Measurements from ENCODE around the gene SNX9.
"Not testable (repeated sequence)": the region's sequence is repeated elsewhere in the genome, so short reads cannot be mapped to it uniquely, and the experiment has no call there.

The SNX9 gene

DNA sequence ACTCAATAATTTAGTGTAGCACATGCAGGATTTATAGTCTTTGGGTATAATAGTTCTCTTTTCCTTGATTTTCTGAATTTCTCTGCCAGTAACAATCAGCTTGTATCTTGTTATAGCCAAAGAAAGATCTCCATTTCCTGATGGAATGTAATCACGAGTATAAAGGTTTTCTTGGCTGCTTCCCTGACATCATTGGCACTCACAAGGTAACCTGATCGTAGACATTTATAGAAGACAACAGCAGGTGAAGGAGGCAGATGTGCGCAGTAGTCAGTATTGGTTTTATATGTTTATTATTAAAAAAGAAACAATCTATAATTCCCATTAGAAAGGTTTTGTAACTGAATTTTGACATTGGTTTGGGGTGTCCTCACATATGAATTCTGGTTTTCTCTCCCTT, 114.3 kb downstream of the SNX9 start:
- no peaks in the 10 kb centered on the region for H3K4me1 Mint-ChIP-seq
- H3K9me3 Mint-ChIP-seq = no peaks in the 10 kb centered on the region

DNA sequence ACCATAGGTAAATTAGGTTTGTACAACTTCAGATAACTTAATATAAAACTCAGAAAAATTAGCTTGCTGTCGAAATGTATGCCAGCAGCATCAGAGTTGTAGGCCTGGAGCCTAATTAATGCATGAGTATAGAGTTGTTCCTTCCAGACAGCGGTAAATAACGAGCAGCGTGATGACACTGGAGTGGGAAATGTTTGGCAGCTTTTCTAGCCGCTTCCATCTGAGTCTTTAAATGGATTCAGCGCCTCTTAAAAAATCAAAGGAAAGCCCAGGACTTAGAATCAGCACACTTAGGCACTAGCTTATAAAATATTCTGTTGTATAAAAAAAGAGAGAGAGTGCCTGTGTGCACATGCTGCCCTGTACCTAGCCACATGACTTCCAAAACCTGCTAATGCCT, 114.9 kb downstream of the SNX9 start:
- ATAC-seq (ENCODE audit: low read depth) = no peak
- no peak overlapping the region for H3K4me3 Mint-ChIP-seq
- H3K4me1 Mint-ChIP-seq = no peaks in the 10 kb centered on the region
- H3K27ac Mint-ChIP-seq = no peak overlapping the region
- H3K36me3 Mint-ChIP-seq = peaks cover 29% of the 10 kb centered on the region
- no peak for DNase-seq (ENCODE audit: low spot score in 2 of 2)
- H3K9me3 Mint-ChIP-seq = no peaks in the 10 kb centered on the region
- no peaks in the 10 kb centered on the region for H3K27me3 Mint-ChIP-seq

More for the DNA sequence above, 114.3 kb downstream of the SNX9 start:
- DNase-seq (ENCODE audit: low spot score in 2 of 2) (no peak), ATAC-seq (ENCODE audit: low read depth) (no peak)
- no peak overlapping the region for H3K27ac Mint-ChIP-seq
- H3K36me3 Mint-ChIP-seq = peaks cover 29% of the 10 kb centered on the region
- no peaks in the 10 kb centered on the region for H3K27me3 Mint-ChIP-seq
- no peak overlapping the region for H3K4me3 Mint-ChIP-seq

DNA sequence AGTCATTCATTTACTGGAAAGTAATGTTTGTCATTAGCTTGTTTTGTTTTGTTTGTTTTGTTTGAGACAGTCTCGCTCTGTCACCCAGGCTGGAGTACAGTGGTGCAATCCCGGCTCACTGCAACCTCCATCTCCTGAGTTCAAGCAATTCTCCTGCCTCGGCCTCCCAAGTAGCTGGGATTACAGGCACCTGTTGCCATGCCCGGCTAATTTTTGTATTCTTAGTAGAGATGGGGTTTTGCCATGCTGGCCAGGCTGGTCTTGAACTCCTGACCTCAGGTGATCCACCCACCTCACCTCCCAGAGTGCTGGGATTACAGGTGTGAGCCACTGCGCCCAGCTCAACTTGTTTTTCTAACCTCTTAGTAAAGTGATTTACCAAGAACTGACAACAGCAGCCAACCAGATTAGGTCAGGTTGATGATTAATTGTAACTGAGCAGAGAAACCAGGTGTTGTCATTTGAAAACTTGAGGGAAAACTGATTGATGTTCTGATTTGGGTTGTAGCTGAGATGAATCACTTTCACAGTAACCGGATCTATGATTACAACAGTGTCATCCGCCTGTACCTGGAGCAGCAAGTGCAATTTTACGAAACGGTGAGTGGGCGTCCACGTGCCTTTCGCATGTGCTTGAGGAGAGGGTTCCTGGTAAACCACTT, 117.5 kb downstream of the SNX9 start:
- not testable (repeated sequence) for H3K27me3 Mint-ChIP-seq; DNase-seq (ENCODE audit: low spot score in 2 of 2); H3K4me1 Mint-ChIP-seq; H3K27ac Mint-ChIP-seq; H3K4me3 Mint-ChIP-seq; H3K9me3 Mint-ChIP-seq; ATAC-seq (ENCODE audit: low read depth)
- H3K36me3 Mint-ChIP-seq = peaks cover 34% of the 10 kb centered on the region

DNA sequence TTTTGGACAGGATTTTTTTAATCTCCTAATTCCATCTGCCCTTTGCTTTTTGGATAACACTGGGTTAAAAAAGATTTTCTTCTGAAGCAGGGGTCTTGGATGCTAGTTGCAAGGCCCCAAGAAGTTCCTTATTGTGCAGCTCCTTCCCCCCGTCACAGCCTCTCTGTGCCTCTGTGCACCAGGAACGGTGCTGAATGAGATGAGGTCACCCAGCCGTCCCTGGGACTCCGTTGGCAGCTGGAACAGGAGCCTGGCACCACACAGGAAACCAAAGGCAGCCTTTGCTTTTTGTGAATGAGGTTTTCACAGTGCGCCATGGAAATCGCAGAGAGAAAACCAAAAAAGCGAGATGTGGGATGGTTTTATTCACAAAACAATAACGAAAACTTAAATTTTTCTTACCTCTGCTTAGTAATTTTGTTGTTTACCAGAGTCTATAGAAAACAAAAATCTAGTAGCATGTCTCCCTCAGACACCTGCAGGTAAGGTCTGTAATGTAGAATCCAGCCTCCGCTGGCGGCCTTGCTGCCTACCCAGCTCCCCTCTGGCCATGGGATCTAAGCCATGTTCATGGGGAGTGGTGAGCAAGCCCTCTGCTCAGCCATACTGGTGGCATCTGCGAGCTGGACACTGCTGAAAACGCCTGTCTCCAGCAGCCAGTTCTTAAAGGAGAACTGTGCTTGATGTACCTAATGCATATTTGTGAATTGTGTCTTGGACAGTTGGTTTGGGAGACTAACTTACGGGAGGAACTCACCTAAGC, 118.2 kb downstream of the SNX9 start:
- no peaks in the 10 kb centered on the region for H3K4me1 Mint-ChIP-seq
- H3K27ac Mint-ChIP-seq = no peak overlapping the region

DNA sequence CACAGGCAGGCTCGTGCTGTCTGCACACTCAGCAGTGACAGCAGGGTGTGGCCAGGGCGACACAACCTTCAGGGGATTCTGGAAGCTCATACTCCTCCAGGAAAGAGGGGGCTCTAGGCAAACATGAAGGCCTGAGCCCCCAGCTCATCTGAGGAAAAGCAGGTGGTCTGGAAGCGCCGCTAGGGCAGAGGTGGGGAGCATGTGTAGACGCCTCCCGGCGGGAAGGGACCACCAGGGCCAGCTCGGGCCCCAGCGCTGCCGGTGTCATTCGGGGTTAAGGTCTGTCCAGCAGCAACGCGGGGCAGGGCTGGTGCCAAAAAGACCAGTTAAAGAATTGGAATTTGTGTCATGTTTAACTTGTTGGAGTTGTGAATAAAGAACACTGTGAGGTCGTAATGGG, 119.3 kb downstream of the SNX9 start:
- H3K36me3 Mint-ChIP-seq = peaks cover 31% of the 10 kb centered on the region
- no peak for ATAC-seq (ENCODE audit: low read depth)
- DNase-seq (ENCODE audit: low spot score in 2 of 2) = no peak
- peaks cover 2% of the 10 kb centered on the region for H3K4me1 Mint-ChIP-seq
- no peaks in the 10 kb centered on the region for H3K9me3 Mint-ChIP-seq
- no peak overlapping the region for H3K27ac Mint-ChIP-seq
- no peak overlapping the region for H3K4me3 Mint-ChIP-seq
- H3K27me3 Mint-ChIP-seq = no peaks in the 10 kb centered on the region

More for the DNA sequence above, 118.2 kb downstream of the SNX9 start:
- DNase-seq (ENCODE audit: low spot score in 2 of 2) (no peak), ATAC-seq (ENCODE audit: low read depth) (no peak)
- peaks cover 32% of the 10 kb centered on the region for H3K36me3 Mint-ChIP-seq
- H3K27me3 Mint-ChIP-seq = no peaks in the 10 kb centered on the region
- H3K4me3 Mint-ChIP-seq = no peak overlapping the region
- H3K9me3 Mint-ChIP-seq = no peaks in the 10 kb centered on the region

DNA sequence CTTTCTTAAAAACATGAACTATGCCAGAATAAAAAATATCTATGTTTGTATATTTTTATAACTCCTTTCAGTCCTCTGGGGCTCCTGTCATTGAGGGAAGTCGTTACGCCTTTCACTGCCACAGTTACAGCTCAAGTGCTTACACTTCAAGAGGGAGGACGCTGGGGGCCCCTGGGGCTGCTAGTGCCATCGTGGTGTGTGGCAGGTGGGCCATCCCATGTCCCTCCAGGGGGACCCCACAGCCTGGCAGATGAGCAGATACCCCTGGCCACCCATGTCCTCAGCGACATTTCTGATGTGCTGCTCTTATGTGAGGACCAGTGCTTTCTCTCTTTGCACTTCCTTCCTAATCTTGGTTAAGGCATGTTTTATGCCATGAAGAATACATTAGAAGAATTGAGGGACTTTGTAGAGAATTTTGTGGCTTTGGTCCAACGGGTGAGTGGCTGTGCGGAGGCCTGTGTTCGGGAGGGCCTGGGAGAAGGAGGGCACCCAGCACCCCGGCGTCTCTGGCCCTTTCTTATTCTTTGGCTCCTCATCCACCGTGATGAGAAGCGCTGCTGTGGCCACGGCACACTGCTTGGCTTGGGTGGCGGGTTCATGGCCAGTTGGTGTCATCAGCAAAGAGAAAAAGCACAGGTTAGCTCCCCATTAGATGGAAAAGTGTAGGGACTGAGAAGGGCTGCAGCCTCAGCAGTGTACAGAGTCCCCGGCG, 120.4 kb downstream of the SNX9 start:
- peaks cover 30% of the 10 kb centered on the region for H3K36me3 Mint-ChIP-seq
- H3K27ac Mint-ChIP-seq = no peak overlapping the region
- H3K4me3 Mint-ChIP-seq = no peak overlapping the region
- peaks cover 2% of the 10 kb centered on the region for H3K4me1 Mint-ChIP-seq
- no peak for DNase-seq (ENCODE audit: low spot score in 2 of 2)
- ATAC-seq (ENCODE audit: low read depth) = no peak
- H3K27me3 Mint-ChIP-seq = no peaks in the 10 kb centered on the region
- H3K9me3 Mint-ChIP-seq = no peaks in the 10 kb centered on the region

DNA sequence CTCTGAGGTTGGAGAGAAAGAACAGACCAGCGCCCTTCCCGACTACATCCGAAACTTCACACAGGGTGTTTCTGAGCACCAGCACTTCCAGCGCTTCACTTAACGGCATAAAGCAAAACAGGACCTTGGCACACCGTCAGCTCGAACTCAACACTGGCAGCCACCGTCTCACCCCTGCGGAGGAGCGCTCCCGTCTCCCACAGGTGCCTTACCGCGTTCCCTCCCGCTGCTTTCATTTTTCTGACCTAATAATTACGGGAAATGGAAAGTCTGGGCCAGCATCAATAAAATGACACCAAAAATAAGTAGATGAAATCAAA, 120.9 kb downstream of the SNX9 start:
- H3K4me1 Mint-ChIP-seq = peaks cover 2% of the 10 kb centered on the region
- ATAC-seq (ENCODE audit: low read depth) = no peak
- peaks cover 27% of the 10 kb centered on the region for H3K36me3 Mint-ChIP-seq
- DNase-seq (ENCODE audit: low spot score in 2 of 2) = no peak
- H3K27ac Mint-ChIP-seq = no peak overlapping the region
- no peak overlapping the region for H3K4me3 Mint-ChIP-seq
- H3K27me3 Mint-ChIP-seq = no peaks in the 10 kb centered on the region
- peaks cover 2% of the 10 kb centered on the region for H3K9me3 Mint-ChIP-seq

DNA sequence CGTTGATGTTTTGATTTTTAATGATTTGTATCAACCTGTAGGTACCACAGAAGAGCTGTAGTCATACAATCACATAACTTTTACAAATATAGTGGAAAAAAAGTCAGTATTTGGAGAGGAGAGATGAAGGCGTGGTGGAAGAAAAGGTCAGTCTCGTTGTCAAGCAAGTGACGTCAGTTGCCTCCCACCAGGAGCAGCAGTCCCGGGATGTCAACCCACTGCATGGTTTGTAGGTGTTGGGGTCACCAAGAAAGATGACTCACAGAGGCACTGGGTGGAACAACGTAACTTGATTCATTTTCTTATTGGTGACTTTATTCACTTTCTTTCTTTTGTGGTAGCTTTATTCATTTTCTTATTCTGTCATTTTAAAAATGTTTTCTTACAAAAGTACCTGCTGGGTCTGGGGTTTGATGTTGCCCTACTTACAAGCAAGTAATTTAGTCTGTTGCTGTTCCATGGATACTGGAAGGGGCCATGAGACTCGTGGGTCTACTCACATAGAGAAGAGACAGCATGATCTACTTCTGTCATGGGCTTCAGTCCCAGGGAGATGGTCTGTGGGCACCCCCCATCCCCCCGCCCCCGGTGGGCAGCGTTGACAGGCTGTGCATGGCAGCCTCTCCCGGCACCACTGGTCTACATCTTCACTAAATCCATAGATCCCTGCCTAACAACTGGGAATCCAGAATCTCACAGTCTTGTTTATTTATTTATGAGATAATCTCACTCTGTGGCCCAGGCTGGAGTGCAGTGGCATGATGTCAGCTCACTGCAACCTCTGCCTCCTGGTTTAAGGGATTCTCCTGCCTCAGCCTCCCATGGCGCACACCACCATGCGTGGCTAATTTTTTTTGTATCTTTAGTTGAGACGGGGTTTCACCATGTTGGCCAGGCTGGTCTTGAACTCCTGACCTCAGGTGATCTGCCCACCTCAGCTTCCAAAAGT, 122.2 kb downstream of the SNX9 start:
- H3K27ac Mint-ChIP-seq = no peak overlapping the region
- DNase-seq (ENCODE audit: low spot score in 2 of 2) (no peak), ATAC-seq (ENCODE audit: low read depth) (no peak)
- peaks cover 2% of the 10 kb centered on the region for H3K4me1 Mint-ChIP-seq
- no peak overlapping the region for H3K4me3 Mint-ChIP-seq
- peaks cover 2% of the 10 kb centered on the region for H3K9me3 Mint-ChIP-seq
- H3K36me3 Mint-ChIP-seq = peaks cover 21% of the 10 kb centered on the region
- no peaks in the 10 kb centered on the region for H3K27me3 Mint-ChIP-seq

DNA sequence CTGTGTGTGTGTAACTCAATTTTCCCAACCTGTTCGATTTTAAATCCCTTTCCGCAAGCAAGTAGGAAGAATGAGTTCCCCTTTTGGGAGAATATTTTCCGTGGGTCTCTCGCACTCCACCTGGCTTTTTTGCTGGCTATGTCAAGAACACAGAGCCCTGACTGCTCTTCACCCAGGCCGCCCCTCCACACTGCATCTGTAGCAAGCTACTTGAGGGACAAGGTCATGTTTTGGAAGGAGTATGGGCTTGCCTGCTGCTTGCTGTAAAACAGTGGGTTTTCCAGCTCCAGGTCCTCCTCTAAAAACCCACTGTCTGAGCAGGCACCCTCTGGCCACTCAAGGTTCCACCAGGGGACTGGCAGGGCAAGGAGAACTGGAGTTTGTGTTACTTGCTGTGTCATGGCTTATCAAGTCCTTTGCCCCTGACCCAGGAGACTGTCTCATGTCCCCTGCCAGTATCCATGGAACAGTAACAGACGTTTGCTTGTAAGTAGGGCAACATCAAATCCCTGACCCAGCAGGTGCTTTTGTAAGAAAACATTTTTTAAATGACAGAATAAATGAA, 123.1 kb downstream of the SNX9 start:
- peaks cover 2% of the 10 kb centered on the region for H3K4me1 Mint-ChIP-seq
- peak overlapping the region; percentile 7 for H3K27ac Mint-ChIP-seq
- H3K36me3 Mint-ChIP-seq = peaks cover 21% of the 10 kb centered on the region
- no peak for DNase-seq (ENCODE audit: low spot score in 2 of 2)
- H3K27me3 Mint-ChIP-seq = peaks cover 4% of the 10 kb centered on the region
- no peak overlapping the region for H3K4me3 Mint-ChIP-seq
- peaks cover 6% of the 10 kb centered on the region for H3K9me3 Mint-ChIP-seq
- ATAC-seq (ENCODE audit: low read depth) = no peak

DNA sequence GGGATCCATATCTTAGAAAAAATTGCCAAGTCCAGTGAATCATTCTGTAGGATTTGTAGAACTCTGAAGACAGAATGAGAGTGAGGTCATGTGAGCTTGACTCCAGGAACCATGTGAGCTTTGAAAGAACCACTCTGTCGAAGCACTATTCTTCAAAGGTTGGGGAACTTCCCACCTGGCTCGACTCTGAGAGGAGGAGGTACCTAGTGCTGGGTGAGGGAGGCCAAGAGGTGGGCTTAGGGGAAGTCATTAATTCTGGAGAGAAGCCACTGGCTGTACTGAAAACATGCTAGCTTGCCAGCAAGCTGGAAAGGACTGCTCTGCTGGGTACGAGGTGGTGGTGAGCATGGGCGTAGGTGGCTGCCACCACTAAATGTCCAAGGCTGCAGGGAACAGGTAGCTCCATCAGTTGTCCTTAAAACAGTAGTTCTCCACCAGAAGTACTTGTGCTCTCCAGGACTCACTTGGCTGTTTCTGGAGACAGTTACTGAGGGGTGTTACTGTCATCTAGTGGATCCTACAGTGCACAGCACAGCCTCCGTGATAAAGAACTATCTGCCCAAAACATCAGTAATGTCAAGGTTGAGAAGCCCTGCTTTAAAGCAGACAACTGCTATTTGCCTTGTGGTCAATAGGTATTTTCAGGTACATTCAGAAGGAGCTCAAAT, 124.0 kb downstream of the SNX9 start:
- peak; percentile 72 for ATAC-seq (ENCODE audit: low read depth)
- Mint-ChIP-seq H3K27ac (peak overlapping the region; percentile 7), H3K9me3 (peaks cover 6% of the 10 kb centered on the region), H3K4me1 (peaks cover 2% of the 10 kb centered on the region), H3K27me3 (peaks cover 5% of the 10 kb centered on the region), H3K36me3 (peaks cover 17% of the 10 kb centered on the region), H3K4me3 (no peak overlapping the region)
- DNase-seq (ENCODE audit: low spot score in 2 of 2) = no peak

DNA sequence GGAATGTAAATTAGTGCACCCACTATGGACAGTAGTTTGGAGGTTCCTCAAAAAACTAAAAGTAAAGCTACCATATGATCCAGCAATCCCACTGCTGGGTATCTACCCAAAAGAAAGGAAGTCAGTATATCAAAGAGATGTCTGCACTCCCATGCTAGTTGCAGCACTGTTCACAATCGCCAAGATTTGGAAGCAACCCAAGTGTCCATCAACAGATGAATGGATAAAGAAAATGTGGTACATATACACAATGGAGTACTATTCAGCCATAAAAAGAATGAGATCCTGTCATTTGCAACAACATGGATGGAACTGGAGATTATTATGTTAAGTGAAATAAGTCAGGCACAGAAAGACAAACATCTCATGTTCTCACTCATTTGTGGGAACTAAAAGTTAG, 127.9 kb downstream of the SNX9 start:
- H3K27me3 Mint-ChIP-seq; H3K9me3 Mint-ChIP-seq; H3K27ac Mint-ChIP-seq; H3K4me3 Mint-ChIP-seq; H3K36me3 Mint-ChIP-seq; H3K4me1 Mint-ChIP-seq; ATAC-seq (ENCODE audit: low read depth); DNase-seq (ENCODE audit: low spot score in 2 of 2): not testable (repeated sequence)

DNA sequence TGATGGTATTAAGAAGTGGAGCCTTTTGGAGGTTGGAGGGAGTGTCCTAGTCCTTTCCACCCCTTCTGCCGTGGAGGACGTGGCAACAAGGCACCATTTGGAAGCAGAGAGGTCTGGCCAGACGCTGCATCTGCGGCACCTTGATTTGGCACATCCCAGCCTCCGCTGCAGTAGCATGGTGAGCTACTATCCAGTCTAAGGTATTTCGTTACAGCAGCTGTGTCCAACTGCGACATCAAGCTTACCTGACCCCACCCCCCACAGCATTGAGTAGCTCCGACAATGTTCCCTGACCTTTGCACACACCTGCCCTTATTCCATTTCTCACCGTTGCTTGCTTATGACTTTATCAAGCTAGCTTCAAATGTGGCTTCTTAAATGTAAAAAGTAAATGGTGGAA, 128.8 kb downstream of the SNX9 start:
- Mint-ChIP-seq H3K4me3 (no peak overlapping the region), H3K9me3 (peaks cover 6% of the 10 kb centered on the region), H3K27me3 (peaks cover 8% of the 10 kb centered on the region), H3K36me3 (no peaks in the 10 kb centered on the region), H3K27ac (no peak overlapping the region), H3K4me1 (peaks cover under 1% of the 10 kb centered on the region)
- ATAC-seq (ENCODE audit: low read depth) (no peak), DNase-seq (ENCODE audit: low spot score in 2 of 2) (no peak)

DNA sequence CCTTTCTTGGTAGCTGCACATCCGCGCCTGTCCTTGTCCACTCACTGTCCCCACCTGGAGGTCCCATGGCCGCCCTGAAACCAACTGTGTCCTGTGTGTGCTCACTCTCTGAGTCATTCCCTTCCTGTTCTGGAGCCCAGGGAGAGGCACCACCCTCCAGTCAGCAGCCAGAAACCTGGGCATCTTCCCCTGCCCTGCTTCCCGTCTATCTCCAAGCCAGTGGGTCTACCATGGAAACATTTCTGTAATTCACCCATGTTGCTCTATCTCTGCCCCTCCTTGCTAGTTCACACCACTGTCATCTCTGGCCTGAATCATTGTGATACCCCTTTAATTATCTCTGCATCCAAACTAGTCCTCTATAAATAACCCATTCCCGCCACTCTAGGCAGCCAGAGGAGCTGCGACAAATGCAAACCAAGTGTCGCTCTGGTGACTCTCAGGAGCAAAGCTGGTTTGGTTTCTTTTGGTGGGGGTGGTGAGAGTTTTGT, 129.9 kb downstream of the SNX9 start:
- DNase-seq (ENCODE audit: low spot score in 2 of 2) (no peak), ATAC-seq (ENCODE audit: low read depth) (no peak)
- Mint-ChIP-seq H3K36me3 (no peaks in the 10 kb centered on the region), H3K9me3 (peaks cover 8% of the 10 kb centered on the region), H3K27me3 (peaks cover 8% of the 10 kb centered on the region), H3K4me1 (no peaks in the 10 kb centered on the region), H3K4me3 (no peak overlapping the region), H3K27ac (no peak overlapping the region)
